Measurements from ENCODE around the gene NRBF2.
"Not testable (repeated sequence)": the region's sequence is repeated elsewhere in the genome, so short reads cannot be mapped to it uniquely, and the experiment has no call there.

Gene NRBF2

DNA sequence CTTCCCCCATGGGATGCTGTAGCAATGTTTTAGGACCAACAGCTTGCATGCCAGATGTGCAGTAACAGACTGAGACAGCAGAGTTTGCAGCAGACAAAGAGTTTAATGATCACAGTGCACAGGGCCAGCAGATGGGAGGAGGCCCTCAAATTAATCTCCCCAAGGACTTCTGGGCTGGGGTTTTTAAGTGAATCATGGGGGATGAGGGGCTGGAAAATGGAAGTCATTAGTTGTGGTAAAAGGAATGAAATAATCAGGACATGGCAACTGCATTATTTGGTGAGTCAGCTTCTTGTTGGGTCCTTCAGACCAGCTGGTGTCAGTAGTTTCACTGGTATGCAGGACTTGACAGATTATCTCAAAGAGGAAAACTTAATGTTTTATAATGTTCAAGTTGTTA lies 12.6 kb upstream of the NRBF2 start:
- no peak for DNase-seq

GRCh38 chr10:63123727-63124362 lies 9.3 kb upstream of the NRBF2 start:
- no peak for DNase-seq

DNA sequence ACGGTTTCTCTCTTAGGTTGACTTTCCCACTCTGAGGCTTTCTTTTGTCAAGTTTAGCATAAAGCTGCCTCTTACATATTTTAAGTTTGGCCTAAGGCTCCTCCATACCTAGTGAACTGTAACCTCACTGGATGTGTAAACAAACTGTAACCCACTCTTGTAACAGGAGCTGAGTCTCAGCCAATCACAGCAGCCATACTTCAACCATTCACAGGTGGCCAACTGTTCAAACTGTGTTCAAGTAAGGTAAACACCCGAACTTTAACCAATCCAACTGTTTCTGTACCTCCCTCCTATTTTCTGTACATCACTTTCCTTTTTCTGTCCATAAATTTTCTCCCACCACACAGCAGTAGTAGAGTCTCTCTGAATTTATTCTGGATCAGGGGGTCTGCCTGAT lies 7.7 kb upstream of the NRBF2 start:
- DNase-seq: no peak

DNA sequence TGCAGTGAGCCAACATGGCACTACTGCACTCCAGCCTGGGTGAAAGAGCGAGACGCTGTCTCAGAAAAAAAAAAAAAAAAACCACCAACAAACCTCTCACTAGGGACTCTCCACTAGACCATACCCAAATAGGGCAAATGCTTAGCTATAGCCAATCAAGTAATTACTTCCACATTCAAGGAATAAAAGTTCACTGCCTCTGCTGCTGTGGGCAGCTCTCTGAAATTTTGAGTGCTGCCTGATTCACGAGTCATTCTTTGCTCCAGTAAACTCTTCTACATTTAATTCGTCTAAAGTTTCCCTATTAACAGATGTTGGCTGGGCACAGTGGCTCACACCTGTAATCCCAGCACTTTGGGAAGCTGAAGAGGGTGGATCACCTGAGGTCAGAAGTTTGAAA lies 4.7 kb upstream of the NRBF2 start:
- DNase-seq: no peak

DNA sequence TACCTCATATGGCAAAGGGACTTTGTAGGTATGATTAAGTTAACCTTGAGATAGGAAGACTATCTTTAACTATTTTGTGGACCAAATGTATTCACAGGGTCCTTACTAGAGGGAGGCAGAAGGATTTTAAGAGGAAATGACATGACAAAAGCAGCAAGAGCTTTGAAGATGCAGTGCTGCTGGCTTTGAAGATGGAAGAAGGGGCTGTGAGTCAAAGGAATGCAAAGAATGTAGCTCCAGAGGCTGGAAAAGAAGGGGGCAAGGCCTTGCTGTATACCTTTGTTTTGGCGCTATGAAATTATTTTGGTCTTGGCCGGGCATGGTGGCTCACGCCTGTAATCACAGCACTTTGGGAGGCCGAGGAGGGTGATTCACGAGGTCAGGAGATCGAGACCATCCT lies 3.2 kb upstream of the NRBF2 start:
- no peak for DNase-seq

GRCh38 chr10:63132651-63133055 lies 475 bp upstream of the NRBF2 start:
- DNase-seq: no peak

- peak in 1 of 6 experiments; percentile 26 for DNase-seq
Observed at GRCh38 chr10:63133821-63134557, 861 bp downstream of the NRBF2 start.

DNA sequence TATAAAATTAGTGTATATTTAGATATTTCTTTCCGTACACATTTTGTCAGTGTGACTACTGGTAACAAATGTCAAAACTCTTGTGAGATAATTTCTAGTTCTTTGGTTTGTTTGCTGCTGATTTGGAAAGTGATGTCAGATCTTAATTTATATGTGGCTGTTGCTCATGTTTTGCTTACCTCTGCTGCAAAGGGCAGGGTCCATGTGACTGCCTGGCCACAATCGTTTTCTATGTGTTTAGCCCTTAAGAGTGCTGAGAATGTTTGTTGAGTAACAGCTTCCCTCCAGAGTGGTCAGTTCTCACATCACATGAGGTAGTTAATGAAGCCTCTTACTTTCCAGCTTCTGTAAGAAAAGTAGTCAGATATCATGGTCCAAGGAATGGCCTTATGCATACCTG lies 4.2 kb downstream of the NRBF2 start:
- no peak for DNase-seq

DNA sequence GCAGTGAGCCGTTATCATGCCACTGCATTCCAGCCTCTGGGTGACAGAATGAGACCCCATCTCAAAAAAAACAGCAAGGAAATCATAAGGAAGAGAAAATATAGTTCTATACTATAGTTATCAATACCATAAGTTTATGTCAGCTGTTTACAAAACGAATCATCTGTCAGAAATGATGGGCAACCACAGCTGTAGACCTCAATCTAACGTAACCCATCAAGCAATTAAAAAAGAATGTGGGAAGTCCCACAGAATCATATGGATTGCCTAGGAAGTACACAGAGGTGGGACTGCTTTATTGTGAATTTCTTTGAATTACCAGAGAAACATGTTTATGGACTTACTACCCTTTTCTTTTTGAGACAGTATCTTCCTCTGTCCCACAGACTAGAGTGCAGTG lies 6.9 kb downstream of the NRBF2 start:
- DNase-seq: no peak

- no peak for DNase-seq
Observed at GRCh38 chr10:63142136-63142535, 9.0 kb downstream of the NRBF2 start.

GRCh38 chr10:63143987-63144386 lies 10.9 kb downstream of the NRBF2 start:
- DNase-seq: no peak

- no peak for DNase-seq
Observed at GRCh38 chr10:63145782-63146181, 12.7 kb downstream of the NRBF2 start.

DNA sequence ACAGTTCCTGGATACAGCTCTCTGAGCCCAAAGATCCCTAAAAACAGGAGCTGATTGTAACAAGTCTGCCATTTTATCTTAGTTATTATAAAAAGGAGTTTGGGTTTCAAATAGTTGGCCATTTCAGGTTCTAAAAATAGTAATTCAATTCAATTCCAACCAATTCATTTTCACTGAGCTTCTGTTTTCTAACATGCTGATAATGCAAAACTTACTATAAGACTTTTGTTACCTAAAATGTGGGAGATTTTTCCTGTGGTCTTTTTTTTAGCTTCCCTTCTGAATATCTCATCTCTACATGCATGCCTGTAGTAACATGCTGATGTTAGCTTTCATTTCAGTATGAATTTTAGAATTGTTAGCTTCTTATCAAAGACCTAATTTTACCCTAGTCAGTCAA lies 13.4 kb downstream of the NRBF2 start:
- DNase-seq: no peak

- DNase-seq: no peak
Observed at GRCh38 chr10:63150745-63151144, 17.6 kb downstream of the NRBF2 start.

DNA sequence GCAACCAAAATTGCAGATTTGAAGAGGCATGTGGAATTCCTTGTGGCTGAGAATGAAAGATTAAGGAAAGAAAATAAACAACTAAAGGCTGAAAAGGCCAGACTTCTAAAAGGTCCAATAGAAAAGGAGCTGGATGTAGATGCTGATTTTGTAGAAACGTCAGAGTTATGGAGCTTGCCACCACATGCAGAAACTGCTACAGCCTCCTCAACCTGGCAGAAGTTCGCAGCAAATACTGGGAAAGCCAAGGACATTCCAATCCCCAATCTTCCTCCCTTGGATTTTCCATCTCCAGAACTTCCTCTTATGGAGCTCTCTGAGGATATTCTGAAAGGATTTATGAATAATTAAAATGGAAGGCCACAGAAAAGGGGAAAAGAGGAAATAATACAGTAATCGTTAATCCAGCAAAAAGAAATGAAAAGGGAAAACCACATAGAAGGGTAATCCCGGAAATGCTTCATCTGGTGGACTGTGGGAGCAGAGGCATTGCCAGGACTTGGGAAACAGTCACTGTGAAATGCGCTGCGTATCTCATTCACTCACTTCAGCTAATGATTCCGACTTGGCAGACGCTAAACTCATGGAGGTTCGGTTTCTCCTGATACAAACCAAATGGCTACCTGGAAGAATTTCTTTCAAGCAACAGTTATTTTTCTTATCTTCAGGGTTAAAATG lies 20.9 kb downstream of the NRBF2 start:
- not testable (repeated sequence) for DNase-seq

DNA sequence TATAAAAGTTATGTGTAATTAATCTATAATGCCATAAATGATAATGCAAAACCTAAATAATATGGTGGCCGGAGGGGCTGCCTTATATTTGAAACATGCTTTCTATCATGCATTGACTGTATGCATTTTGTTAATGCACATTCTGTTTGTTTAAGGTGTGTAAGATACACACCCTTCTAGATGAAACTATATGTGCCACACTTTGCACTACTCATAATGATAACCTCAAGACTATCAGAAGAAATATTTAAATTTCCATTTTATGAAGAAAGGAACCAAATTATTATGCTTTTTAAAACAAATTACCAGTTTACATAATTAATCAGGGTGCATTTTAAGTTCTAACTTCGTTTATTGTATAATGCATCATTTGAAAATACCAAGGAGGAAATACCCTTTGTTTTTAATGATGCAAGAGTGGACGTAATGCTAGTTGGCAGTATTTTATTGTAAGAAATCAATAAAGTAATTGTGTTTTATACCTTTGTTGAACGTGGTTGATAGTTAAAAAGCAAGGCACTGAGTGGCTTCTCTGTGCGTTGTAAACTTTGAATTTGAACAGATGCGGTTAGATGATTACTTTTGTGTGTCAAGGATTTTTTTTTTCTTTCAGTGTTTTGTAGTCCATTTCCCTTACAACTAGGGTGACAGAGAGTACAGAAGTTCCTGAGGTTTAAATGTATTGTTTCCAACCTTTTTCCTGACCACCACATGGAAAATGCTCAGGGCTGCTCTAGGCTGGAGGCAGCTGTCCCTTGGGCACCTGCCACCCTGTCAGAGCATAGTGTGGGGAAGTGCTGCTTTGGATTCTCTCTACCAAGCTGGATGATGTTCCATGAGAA lies 21.6 kb downstream of the NRBF2 start:
- no peak for DNase-seq

- no peak for DNase-seq
Observed at GRCh38 chr10:63155388-63156020, 22.4 kb downstream of the NRBF2 start.

DNA sequence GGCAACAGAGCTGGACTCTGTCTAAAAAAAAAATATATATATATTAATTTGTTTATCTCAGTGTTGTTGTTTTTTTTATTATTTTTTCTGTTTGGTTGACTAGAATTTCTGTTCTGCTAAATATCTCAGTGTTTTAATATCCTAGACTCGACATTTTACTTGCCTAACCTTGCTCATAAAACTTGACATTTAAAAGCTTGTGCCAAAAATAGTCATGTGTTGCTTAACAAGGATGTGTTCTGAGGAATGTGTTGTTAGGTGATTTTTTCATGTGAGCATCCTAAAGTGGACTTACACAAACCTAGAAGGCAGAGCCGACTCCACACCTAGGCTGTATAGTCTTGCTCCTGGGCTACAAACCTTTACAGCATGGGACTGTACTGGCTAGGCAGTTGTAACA lies 23.1 kb downstream of the NRBF2 start:
- no peak for DNase-seq

GRCh38 chr10:63157845-63158624 lies 24.9 kb downstream of the NRBF2 start:
- DNase-seq: peak in 4 of 6 experiments; percentile 15 to 72 (median 44)

GRCh38 chr10:63161592-63161991 lies 28.5 kb downstream of the NRBF2 start:
- DNase-seq: no peak

DNA sequence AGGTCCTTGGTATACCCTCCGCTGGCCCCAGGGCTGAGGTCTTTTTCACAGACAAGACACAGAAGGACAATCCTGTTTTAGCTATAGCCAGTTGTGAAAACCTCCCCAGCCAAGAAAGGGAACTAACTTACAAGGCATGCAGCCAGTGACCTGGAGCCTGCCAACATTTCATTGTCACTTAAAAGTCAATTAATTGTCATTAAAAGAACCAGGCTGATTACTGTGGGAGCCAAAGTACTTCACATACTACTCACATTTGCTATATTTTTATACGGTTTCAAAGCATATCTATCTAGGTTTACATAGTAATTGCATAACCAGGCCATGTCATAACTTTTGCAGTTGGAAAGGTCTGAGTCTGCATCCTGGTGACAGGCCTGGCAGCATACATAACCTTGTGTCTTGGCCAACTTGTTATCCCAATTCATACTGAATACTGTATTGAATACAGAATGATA lies 31.1 kb downstream of the NRBF2 start:
- no peak for DNase-seq

DNA sequence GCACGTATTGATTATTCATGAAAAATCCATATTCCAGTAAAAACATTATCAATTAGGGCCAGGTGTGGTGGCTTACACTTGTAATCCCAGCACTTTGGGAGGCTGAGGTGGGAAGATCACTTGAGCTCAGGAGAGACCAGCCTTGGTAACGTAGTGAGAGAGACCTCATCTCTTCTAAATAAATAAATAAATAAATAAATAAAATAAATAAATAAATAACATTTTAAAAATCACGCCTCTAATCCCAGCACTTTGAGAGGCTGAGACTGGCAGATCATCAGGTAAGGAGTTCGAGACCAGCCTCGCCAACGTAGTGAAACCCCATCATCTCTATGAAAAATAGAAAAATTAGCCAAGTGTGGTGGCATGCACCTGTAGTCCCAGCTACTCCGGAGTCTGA lies 32.1 kb downstream of the NRBF2 start:
- DNase-seq: no peak
